GM12865 (cell line): ENCODE measurements around the gene VAC14.

Experiments
- DNase-seq: peaks from one replicate; pipeline ENCODE4 v3.0.0; 2010; ENCODE audit warnings: low read depth
- H3K4me3 ChIP-seq: 2 replicates; pipeline ENCODE4 v1.5.1; 2011; ENCODE audit warnings: mild to moderate bottlenecking, low read depth, low read length, control low read depth
- TF ChIP-seq, protein P1 (sequence below): IDR thresholded peaks from 2 replicates; pipeline ENCODE4 v1.5.1; 2011; ENCODE audit warnings: low read length, control low read depth, low read depth, inconsistent platforms; ENCODE audit not compliant: insufficient read depth; ENCODE audit errors: missing control alignments

Gene VAC14

DNA sequence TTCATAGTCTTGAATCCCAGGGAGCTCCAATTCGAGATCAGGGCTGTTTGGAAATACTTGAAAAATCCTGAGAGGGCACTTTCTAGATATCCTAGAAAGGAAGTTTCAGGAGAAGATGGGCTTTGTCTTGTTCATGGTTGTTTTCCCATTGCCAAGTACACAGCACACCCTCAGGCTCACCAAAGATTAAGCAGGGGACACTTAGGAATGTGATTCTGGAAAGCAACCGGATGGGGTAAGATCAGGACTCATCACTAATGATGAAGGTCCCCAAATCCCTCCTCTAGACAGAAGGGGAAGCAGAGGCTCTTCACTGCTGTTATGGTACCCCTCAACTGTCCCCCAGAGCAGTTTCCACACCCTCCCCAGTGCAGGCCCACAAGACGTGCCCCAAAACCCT, 40.7 kb downstream of the VAC14 start:
- no peak for DNase-seq
- no peak overlapping the region for H3K4me3 ChIP-seq
- TF ChIP-seq, protein P1, sequence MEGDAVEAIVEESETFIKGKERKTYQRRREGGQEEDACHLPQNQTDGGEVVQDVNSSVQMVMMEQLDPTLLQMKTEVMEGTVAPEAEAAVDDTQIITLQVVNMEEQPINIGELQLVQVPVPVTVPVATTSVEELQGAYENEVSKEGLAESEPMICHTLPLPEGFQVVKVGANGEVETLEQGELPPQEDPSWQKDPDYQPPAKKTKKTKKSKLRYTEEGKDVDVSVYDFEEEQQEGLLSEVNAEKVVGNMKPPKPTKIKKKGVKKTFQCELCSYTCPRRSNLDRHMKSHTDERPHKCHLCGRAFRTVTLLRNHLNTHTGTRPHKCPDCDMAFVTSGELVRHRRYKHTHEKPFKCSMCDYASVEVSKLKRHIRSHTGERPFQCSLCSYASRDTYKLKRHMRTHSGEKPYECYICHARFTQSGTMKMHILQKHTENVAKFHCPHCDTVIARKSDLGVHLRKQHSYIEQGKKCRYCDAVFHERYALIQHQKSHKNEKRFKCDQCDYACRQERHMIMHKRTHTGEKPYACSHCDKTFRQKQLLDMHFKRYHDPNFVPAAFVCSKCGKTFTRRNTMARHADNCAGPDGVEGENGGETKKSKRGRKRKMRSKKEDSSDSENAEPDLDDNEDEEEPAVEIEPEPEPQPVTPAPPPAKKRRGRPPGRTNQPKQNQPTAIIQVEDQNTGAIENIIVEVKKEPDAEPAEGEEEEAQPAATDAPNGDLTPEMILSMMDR = no peak

DNA sequence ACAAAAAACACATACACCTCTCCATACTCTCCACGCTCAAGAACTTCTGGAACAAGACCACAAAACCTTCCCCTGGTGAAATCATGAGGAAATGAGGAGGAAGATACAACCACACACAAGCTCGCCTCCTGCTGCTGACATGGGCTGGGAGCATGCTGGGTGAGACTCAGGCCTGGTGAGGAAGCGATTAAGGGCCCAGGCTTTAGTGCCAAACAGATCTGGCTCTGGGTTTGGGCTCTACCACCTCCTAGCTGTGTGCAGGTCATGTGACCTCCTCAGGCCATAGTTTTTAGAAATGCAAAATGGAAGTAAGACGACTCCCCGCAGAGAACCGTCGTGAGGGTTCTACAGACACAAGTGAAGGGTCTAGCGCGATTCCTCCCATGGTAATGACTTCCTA, 41.3 kb downstream of the VAC14 start:
- DNase-seq = no peak
- no peak overlapping the region for H3K4me3 ChIP-seq
- TF ChIP-seq, protein P1 = no peak

DNA sequence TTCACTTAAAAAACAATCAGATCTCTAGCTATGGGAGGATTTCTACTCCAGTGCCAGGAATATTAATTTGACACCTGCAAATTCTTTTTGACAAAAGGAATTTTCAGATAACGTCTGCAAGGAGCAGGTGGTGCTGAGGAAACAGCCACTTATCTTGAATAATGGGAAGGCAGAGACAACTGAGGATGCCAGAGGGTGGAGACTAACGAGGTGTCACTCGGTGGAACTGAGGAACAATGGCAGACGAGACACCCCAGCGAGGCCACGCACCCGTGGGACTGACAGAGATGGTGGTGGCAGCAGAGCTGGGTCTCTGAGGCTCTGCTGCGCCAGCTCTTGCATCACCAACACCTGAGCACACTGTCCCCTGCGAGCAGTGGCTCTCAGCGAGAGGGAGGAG, 42.2 kb downstream of the VAC14 start:
- DNase-seq = no peak
- TF ChIP-seq, protein P1 = no peak
- H3K4me3 ChIP-seq = no peak overlapping the region

DNA sequence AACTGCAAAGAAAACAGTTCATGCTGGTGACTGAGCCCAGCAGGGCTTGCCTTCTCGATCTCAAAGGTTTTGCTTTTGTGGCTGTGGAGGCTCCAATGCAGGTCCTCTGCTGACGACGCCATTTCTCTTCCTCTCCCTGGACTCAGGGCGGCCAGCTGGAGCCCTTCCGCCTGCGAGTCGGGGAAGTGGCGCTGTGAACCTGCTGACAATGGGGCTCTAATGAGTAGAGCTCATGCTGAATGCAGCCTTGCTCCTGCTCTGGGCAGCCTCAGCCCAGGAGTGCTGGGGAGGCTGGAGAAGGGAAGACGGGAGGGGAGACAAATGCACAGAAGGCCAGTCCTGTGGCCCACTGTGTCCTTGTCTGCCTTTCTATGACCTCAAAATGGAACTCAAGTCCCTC, 43.8 kb downstream of the VAC14 start:
- TF ChIP-seq, protein P1 = no peak
- no peak for DNase-seq

DNA sequence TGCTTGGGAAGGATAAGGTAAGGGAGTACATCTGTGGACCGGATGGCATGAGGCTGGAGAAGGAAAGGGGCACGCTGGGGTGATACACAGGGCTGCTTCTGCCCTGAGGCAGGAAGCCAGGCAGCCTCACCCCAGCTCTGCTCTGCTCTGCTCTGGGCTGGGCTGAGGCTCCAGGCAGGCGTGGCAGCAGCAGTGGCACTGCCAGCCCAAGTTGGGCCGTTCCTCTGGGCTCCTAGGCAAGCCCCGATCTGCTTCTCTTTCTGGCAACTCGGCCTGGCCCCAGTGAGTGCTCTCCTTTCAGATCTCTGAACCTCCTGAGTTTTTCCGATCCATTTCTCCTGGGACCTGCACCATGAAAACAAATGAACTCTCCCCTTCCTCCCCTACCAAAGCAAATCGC, 44.9 kb downstream of the VAC14 start:
- TF ChIP-seq, protein P1 = no peak
- no peak for DNase-seq
- no peak overlapping the region for H3K4me3 ChIP-seq

More for the DNA sequence above, 43.8 kb downstream of the VAC14 start:
- no peak overlapping the region for H3K4me3 ChIP-seq

DNA sequence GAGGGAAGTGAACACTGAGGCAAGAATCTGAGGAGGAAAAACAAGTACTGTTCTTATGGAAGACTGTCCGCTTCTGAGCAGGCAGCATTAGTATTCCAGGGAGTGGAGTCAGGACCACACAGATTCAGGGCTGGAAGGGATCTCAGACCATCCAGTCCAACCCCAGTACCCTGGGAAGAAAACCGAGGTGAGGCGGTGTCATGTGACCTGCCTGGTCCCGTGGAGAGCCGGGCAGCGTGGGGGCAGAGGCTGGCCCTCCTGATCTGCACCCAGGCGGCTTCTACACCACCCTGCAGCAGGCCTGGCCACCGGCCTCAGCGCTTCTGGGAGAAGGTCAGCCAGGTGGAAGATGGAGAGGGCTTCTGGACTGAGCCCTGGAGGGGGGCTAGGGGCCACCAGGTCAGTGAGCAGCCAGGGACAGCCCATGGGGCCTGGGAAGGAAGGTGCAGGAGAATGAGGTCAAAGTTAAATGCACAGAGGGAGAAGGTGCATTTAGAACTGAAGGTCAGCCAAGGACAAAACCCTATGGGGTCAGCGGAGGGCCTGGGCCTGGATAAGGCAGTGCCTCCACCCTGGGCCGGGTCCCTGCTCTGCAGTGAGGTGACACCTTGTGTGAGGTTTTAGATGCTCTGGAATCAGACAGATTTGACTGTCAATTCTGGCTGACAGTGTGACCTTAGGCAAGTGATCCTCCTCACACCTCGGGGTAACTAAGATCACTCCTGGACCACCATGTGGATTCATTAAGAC, 45.9 kb downstream of the VAC14 start:
- DNase-seq = no peak
- no peak overlapping the region for H3K4me3 ChIP-seq
- TF ChIP-seq, protein P1 = no peak

DNA sequence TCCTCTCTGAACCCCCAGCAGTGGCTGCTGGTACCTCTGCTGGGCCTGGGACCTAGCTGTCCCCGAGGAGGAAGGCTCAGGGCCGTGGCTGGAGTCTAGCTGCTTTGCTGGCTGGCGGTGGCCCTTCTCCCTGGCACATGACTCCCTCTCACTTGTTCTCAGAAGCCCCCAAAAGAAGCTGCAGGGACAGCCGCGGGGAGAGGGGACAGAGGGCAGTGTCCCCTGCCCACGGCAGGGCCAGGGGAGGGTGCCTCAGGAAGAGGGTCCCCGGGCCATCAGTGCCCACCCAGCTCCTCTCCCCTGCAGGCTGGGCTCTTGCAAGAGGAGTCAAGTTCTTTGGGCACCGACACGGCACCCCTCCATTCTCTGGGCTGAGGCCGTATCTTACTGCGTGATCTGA, 46.6 kb downstream of the VAC14 start:
- no peak for DNase-seq
- TF ChIP-seq, protein P1 = no peak
- no peak overlapping the region for H3K4me3 ChIP-seq
